GM12864 (cell line): ENCODE data around the gene LOXL1.

Experiments
- DNase-seq: peaks from one replicate; pipeline ENCODE4 v3.0.0-alpha.2; 2011; ENCODE audit warnings: low read depth
- H3K4me3 ChIP-seq: 2 replicates; pipeline ENCODE4 v1.5.1; 2011; ENCODE audit warnings: mild to moderate bottlenecking, low read depth, low read length, control low read depth
- TF ChIP-seq, protein P1 (sequence below): IDR thresholded peaks from 2 replicates; pipeline ENCODE4 v1.5.1; 2011; ENCODE audit warnings: low read depth, mild to moderate bottlenecking, moderate library complexity, low read length, control low read depth, inconsistent platforms; ENCODE audit errors: missing control alignments

Gene LOXL1

GRCh38 chr15:73996267-73996666, 70.0 kb downstream of the LOXL1 start:
- H3K4me3 ChIP-seq, result peak overlapping the region; percentile 73
- no peak for DNase-seq

GRCh38 chr15:73996939-73997338, 70.7 kb downstream of the LOXL1 start:
- TF ChIP-seq, protein P1, sequence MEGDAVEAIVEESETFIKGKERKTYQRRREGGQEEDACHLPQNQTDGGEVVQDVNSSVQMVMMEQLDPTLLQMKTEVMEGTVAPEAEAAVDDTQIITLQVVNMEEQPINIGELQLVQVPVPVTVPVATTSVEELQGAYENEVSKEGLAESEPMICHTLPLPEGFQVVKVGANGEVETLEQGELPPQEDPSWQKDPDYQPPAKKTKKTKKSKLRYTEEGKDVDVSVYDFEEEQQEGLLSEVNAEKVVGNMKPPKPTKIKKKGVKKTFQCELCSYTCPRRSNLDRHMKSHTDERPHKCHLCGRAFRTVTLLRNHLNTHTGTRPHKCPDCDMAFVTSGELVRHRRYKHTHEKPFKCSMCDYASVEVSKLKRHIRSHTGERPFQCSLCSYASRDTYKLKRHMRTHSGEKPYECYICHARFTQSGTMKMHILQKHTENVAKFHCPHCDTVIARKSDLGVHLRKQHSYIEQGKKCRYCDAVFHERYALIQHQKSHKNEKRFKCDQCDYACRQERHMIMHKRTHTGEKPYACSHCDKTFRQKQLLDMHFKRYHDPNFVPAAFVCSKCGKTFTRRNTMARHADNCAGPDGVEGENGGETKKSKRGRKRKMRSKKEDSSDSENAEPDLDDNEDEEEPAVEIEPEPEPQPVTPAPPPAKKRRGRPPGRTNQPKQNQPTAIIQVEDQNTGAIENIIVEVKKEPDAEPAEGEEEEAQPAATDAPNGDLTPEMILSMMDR, result no peak
- DNase-seq, result no peak
- peak overlapping the region; percentile 73 for H3K4me3 ChIP-seq

More at GRCh38 chr15:73996267-73996666, 70.0 kb downstream of the LOXL1 start:
- TF ChIP-seq, protein P1, result no peak

- H3K4me3 ChIP-seq, result 0 out of 2 replicates have a peak overlapping the region, but pooled peaks have one; percentile 73
- DNase-seq, result no peak
- TF ChIP-seq, protein P1, result no peak
These were observed 71.7 kb downstream of the LOXL1 start for GRCh38 chr15:73997986-73998385.
